ENCODE measurements around the gene SPDYE1.

Gene SPDYE1

DNA sequence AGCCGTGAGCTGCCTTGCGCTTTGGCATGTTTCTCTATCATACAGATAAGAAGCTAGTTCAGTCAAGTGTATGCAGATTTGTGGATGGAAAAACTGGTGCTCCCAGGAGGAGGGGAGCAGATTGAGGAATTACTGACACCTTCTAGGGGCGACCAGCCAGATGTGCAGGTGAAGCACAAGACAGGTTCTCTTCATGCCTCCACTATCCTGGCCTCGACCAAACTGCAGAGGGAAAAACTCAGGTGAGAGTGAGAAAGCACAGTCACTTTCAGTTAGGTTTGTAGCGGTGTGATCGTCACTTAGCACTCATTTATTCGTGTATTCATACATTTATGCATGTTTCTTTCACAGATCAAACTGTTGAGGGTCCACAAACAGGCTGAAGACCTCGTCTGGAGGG is 46.2 kb downstream of the SPDYE1 start (continued):
- TF ChIP-seq, protein P1, sequence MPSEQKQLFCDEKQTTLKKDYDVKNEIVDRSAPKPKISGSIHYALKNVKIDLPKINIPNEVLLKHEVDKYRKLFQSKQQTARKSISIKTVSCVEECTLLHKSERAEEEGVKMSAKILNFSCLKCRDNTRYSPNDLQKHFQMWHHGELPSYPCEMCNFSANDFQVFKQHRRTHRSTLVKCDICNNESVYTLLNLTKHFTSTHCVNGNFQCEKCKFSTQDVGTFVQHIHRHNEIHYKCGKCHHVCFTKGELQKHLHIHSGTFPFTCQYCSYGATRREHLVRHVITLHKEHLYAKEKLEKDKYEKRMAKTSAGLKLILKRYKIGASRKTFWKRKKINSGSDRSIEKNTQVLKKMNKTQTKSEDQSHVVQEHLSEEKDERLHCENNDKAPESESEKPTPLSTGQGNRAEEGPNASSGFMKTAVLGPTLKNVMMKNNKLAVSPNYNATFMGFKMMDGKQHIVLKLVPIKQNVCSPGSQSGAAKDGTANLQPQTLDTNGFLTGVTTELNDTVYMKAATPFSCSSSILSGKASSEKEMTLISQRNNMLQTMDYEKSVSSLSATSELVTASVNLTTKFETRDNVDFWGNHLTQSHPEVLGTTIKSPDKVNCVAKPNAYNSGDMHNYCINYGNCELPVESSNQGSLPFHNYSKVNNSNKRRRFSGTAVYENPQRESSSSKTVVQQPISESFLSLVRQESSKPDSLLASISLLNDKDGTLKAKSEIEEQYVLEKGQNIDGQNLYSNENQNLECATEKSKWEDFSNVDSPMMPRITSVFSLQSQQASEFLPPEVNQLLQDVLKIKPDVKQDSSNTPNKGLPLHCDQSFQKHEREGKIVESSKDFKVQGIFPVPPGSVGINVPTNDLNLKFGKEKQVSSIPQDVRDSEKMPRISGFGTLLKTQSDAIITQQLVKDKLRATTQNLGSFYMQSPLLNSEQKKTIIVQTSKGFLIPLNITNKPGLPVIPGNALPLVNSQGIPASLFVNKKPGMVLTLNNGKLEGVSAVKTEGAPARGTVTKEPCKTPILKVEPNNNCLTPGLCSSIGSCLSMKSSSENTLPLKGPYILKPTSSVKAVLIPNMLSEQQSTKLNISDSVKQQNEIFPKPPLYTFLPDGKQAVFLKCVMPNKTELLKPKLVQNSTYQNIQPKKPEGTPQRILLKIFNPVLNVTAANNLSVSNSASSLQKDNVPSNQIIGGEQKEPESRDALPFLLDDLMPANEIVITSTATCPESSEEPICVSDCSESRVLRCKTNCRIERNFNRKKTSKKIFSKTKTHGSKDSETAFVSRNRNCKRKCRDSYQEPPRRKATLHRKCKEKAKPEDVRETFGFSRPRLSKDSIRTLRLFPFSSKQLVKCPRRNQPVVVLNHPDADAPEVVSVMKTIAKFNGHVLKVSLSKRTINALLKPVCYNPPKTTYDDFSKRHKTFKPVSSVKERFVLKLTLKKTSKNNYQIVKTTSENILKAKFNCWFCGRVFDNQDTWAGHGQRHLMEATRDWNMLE (tag by site-specific recombination; conservative IDR thresholded peaks at IDR 0.05; ENCODE audit: low read depth), result no peak
- TF ChIP-seq, protein P2, sequence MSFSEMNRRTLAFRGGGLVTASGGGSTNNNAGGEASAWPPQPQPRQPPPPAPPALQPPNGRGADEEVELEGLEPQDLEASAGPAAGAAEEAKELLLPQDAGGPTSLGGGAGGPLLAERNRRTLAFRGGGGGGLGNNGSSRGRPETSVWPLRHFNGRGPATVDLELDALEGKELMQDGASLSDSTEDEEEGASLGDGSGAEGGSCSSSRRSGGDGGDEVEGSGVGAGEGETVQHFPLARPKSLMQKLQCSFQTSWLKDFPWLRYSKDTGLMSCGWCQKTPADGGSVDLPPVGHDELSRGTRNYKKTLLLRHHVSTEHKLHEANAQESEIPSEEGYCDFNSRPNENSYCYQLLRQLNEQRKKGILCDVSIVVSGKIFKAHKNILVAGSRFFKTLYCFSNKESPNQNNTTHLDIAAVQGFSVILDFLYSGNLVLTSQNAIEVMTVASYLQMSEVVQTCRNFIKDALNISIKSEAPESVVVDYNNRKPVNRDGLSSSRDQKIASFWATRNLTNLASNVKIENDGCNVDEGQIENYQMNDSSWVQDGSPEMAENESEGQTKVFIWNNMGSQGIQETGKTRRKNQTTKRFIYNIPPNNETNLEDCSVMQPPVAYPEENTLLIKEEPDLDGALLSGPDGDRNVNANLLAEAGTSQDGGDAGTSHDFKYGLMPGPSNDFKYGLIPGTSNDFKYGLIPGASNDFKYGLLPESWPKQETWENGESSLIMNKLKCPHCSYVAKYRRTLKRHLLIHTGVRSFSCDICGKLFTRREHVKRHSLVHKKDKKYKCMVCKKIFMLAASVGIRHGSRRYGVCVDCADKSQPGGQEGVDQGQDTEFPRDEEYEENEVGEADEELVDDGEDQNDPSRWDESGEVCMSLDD (tag by site-specific recombination; IDR thresholded peaks at IDR 0.05), result no peak
- no peak for TF ChIP-seq ZNF416 (tag by site-specific recombination; IDR thresholded peaks at IDR 0.05)

DNA sequence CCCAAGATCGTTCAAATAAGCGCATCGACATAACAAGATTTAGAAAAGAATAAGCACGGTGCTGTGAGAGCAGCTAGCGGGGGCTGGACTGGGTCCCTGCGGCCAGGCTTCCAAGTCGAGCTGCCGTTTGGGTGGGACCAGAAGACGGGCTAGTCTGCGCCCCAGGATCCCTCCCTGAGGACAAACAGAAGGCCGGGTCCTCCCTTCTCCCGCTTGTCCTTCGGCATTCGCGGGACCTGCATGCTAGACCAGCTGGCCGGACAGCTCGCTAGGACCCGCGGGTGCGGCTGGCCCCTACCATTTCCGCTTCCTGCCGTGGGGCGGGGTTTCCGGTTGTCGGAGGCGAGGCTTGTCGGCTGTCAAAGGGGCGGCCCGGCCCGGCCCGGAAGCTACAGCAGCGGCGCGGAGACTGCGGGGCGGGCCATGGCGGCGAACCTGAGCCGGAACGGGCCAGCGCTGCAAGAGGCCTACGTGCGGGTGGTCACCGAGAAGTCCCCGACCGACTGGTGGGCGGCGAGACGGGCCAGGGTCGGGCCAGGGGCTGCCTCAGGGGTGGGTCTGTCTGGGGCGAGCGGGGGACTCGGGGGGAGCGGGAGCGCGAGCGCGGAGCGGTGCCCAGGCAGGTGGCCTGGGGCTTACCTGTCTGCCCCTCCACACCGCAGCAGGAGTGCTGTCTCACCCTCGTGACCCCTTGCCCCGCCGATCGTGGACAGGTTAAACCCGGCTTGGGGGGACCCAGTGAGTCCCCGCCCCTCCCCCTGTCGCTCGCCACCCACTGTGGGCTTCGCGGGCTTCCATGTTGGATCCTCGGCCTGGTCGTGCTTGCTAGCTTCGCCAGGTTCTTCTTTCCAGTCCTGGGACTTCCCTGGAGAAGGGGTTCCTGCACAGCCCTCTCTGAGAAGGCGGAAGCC is 46.9 kb downstream of the SPDYE1 start, which contains the start of gene DBNL:
Gene DBNL (plus strand): TSS at position 388 of the 911 bp plus-strand sequence. CDS start 36 bp downstream, at position 424.
- Histone ChIP-seq H3K4me3 (ENCODE audit: low read depth, low read length) (peak within 1 kb of the TSS; percentile 96), H3K36me3 (ENCODE audit: control insufficient read depth in 2 of 2, insufficient read depth in 1 of 2, low read length in 2 of 2) (peaks cover 7 to 20% of the 10 kb centered on the region in 2 experiments; a peak in 2 of 3 replicates), H3K9me3 (ENCODE audit: control insufficient read depth, insufficient read depth, low read depth, low read length) (no peaks in the 10 kb centered on the region), H3K4me1 (ENCODE audit: control insufficient read depth, insufficient read depth, low read length) (peaks cover 6% of the 10 kb centered on the region; the same call in 1 of the 2 replicates), H3K27ac (ENCODE audit: extremely low read depth, low read depth, low read length) (peak within 1 kb of the TSS; percentile 63)
- CTCF ChIA-PET, result interaction anchor here (0.7 kb wide), 1 partner anchor 520 kb away, joined by 4 read pairs; no protein-coding TSS in a partner anchor
- POLR2A ChIA-PET, result interaction anchor here (0.7 to 1.9 kb wide), 7 partner anchors 14 to 173 kb away, joined by 3 to 16 read pairs (median 3); partner anchors contain the start of gene PGAM2
- TF ChIP-seq ZNF747 (tag by site-specific recombination; IDR thresholded peaks at IDR 0.05) (no peak), SP7 (tag by site-specific recombination; IDR thresholded peaks at IDR 0.05) (peak; percentile 49; the same call in 1 of the 2 replicates), ZNF132 (tag by site-specific recombination; IDR thresholded peaks at IDR 0.05; ENCODE audit: borderline replicate concordance) (no peak), ZNF146 (tag by site-specific recombination; IDR thresholded peaks at IDR 0.05) (no peak), ZNF274 (IDR thresholded peaks at IDR 0.05; ENCODE audit: low read length) (no peak), ZNF274 (tag by site-specific recombination; IDR thresholded peaks at IDR 0.05; ENCODE audit: borderline replicate concordance) (no peak), BCL11B (tag by site-specific recombination; IDR thresholded peaks at IDR 0.05; ENCODE audit: low read depth) (peak; percentile 53; the same call in 1 of the 2 replicates), ZNF341 (tag by site-specific recombination; IDR thresholded peaks at IDR 0.05; ENCODE audit: low read depth) (no peak; the same call in 1 of the 2 replicates), ZNF37A (tag by site-specific recombination; IDR thresholded peaks at IDR 0.05) (no peak), RBAK (tag by site-specific recombination; IDR thresholded peaks at IDR 0.05) (no peak), ZNF2 (tag by site-specific recombination; IDR thresholded peaks at IDR 0.05) (0 out of 2 replicates have a peak, but pooled peaks have one; percentile 13), ZXDB (tag by site-specific recombination; IDR thresholded peaks at IDR 0.05) (0 out of 2 replicates have a peak, but pooled peaks have one; percentile 65), TRIM28 (IDR thresholded peaks at IDR 0.05; ENCODE audit: borderline replicate concordance, low read length) (no peak), ZNF701 (tag by site-specific recombination; IDR thresholded peaks at IDR 0.05) (no peak), SP3 (tag by site-specific recombination; IDR thresholded peaks at IDR 0.05) (peak; percentile 84), ZNF571 (tag by site-specific recombination; IDR thresholded peaks at IDR 0.05) (no peak), KLF7 (tag by site-specific recombination; IDR thresholded peaks at IDR 0.05; ENCODE audit: borderline replicate concordance) (0 out of 2 replicates have a peak, but pooled peaks have one; percentile 23)
- TF ChIP-seq, protein P3, sequence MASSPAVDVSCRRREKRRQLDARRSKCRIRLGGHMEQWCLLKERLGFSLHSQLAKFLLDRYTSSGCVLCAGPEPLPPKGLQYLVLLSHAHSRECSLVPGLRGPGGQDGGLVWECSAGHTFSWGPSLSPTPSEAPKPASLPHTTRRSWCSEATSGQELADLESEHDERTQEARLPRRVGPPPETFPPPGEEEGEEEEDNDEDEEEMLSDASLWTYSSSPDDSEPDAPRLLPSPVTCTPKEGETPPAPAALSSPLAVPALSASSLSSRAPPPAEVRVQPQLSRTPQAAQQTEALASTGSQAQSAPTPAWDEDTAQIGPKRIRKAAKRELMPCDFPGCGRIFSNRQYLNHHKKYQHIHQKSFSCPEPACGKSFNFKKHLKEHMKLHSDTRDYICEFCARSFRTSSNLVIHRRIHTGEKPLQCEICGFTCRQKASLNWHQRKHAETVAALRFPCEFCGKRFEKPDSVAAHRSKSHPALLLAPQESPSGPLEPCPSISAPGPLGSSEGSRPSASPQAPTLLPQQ (tag by site-specific recombination; IDR thresholded peaks at IDR 0.05), result 0 out of 2 replicates have a peak, but pooled peaks have one; percentile 69
- TF ChIP-seq, protein P4, sequence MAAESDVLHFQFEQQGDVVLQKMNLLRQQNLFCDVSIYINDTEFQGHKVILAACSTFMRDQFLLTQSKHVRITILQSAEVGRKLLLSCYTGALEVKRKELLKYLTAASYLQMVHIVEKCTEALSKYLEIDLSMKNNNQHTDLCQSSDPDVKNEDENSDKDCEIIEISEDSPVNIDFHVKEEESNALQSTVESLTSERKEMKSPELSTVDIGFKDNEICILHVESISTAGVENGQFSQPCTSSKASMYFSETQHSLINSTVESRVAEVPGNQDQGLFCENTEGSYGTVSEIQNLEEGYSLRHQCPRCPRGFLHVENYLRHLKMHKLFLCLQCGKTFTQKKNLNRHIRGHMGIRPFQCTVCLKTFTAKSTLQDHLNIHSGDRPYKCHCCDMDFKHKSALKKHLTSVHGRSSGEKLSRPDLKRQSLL (tag by site-specific recombination; IDR thresholded peaks at IDR 0.05), result no peak
- TF ChIP-seq, protein P5, sequence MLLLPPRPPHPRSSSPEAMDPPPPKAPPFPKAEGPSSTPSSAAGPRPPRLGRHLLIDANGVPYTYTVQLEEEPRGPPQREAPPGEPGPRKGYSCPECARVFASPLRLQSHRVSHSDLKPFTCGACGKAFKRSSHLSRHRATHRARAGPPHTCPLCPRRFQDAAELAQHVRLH (tag by site-specific recombination; IDR thresholded peaks at IDR 0.05), result peak; percentile 98
